HG02970 (cell line): ENCODE data around the gene GLIS1.

ENCODE experiments used
- ATAC-seq: cut with Tn5 transposase; IDR thresholded peaks from one replicate; pipeline ENCODE4 v1.9.1; 2021; ENCODE audit warnings: mild to moderate bottlenecking, moderate library complexity, moderate number of reproducible peaks; ENCODE audit not compliant: unreplicated experiment, low FRiP score

Gene GLIS1

DNA sequence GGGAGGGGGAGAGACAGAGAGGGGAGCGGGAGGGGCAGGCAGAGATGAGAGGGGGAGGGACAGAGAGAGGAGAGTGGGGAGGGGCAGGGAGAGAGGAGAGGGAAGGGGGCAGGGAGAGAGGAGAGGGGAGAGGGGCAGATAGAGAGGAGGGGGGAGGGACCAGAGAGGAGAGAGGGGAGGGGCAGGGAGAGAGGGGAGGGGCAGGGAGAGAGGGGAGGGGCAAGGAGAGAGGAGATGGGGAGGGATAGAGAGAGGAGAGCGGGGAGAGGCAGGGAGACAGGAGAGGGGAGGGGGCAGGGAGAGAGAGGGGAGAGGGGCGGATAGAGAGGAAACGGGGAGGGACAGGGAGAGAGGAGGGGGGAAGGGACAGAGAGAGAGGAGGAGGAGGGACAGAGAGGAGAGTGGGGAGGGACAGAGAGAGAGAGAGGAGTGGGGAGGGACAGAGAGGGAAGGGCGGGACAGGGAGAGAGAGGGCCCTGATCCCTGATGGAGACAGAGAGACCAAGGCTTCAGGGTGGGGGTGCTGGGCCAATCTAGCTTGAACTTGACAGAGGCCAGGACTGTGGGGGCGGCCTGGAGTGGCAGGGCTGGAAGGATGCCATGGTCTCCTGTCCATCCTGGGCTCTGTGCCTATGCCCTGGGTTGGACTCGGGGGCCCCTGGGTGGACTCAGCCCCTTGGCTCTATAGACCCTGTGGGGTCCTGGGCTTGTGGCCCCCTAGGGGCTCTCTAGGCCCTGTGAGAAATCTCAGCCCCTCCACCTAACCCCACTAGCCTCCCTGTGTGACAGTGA is 236.1 kb downstream of the GLIS1 start:
- ATAC-seq: no peak

- no peak for ATAC-seq
Measured at GRCh38 chr1:53501065-53502005, 237.6 kb downstream of the GLIS1 start.

DNA sequence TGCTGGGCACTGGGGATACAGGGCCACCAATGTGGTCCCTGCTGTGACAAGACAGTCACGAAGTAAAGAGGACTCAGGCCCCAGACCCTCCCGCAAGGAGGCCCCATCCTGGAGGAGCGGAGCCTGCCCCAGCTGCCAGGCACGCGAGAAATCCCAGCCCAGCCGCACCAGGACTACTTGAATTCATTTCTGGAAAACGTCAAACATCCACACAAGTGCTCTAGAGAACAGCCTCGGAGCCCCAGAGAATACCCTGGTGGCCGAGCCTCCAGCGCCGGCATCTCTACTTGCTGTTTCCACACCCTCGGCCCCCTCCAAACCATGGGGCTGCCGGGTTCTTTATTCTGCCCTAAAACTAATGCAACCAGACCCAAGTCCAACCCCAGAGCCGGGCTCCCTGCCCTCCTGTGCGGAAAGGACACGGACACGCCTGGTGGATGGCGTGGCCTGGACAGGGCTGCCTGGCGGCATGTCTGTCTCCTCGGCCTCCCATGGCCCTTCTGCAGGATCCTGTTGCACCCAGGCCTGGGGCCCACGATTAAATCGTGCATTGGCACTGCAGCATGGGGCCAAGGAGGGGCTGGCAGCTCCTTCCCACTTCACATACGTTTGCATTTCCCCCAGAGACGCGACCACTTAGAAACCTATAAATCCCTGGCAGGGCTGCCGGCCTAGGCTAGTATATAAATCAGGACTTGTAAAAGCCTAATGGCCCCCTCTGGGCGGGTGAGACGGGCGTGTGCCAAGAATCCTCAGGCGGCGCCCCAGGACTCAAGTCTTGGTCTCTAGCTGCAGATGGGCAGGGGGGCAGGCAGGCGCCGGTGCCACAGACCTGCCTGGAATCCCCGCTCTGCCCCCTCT is 238.5 kb downstream of the GLIS1 start:
- ATAC-seq: no peak

- ATAC-seq: no peak
Measured at GRCh38 chr1:53499257-53500203, 239.4 kb downstream of the GLIS1 start.

DNA sequence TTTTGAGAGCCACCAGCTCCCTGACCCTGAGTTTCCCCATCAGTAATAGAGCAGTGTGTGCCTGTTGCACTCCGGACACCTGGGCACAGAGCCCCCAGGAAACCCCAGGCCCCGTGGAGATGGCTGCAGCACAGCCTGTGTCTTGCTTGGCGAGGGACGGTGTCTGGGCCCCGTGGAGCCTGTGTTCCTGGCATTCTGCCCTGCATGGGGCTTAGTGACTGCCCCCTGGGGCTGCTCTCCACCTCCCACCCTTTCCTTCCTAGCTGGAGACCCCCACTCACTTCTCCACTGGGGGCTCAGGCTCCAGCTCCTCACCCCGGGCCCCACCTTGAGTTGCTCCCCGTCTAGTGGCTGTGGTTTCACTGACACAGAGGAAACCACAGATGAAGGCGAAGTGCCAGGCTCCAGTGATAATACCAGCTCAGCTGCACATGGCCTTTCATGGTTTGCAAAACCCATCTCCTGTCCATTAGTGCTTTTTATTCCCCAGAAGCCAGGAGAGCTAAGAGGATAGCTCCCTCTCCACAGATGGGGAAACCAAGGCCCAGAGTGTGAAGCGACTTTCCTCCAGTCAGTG is 240.3 kb downstream of the GLIS1 start:
- ATAC-seq: no peak

DNA sequence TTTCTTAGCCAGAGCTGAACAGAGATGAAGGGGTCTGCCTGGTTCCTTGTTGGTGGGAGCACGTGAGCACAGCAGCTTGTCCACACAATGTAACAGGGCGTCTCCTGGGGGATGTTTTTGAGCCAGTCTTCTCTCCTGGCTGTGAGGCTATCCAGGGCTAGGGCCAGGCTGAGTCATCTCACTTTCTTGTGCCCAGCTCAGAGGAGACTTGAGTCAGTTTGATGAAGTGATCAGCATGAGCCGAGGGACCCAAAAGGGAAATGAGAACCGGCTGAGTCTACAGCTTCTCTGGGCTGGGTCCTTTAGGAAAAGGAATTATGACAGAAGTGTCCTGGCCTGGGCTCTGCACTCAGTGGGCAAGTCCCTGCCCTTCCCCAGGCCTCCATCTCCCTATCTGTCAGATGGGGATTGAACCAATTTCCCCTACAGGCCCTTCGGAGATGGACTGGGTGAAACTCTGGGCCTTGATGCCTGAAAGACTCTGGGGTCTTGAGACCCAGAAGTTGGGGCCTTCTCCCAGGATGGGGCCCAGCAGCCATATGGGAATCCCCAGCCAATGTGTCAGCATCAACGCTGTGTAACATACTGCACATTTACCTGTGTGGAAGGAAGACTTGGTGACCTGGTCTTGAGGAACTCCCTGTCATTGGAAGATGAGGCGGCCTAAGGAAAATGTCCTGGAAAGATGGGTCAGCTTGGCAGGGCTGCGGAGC is 243.2 kb downstream of the GLIS1 start:
- no peak for ATAC-seq

DNA sequence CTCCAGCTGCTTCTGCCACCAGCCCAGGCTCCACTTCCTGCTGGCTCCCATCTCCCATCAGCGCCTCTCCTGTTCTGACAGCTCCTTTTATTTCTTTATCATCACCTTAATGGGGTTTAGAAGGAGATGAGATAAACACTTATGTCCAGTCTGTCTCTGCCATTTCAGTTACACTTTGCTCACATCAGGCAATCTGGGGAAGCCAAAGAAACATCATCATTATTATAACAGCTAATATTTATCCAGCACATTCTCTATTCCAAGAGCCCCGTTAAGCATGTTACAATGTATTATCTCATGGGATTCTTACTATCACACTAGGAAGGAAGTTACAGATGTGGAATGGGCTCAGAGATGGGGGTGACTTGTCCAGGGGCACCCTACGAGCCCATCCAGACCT is 248.6 kb downstream of the GLIS1 start:
- ATAC-seq: no peak

DNA sequence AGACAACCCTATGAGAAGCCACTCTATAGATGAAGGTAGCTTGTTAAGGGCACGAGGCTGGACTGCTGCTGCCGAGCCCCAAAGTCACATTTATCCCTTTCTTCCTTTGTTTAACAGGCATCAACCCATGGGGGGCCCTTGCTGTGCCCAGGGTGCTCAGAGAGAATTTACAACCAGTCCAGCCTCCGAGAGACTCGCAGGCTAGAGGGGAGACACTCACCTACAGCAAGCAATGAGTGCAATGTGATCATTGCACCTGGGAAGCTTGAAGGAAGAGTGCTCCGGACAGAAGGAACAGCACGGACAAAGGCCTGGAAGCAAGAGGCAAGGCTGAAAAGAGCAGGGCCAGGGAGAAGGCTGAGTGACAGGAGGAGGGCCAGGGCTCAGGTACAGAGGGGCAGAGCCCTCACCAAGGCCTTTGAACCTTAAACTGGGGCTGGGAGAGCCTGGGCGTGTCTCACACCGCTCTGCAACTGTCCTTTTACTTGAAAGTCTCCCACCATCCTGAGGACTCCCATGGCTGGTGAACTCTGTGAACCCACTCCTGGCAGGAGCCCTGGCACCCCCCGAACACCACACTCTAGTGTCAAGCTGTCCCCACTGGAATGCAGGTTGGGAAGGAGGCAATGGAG is 252.5 kb downstream of the GLIS1 start:
- no peak for ATAC-seq

DNA sequence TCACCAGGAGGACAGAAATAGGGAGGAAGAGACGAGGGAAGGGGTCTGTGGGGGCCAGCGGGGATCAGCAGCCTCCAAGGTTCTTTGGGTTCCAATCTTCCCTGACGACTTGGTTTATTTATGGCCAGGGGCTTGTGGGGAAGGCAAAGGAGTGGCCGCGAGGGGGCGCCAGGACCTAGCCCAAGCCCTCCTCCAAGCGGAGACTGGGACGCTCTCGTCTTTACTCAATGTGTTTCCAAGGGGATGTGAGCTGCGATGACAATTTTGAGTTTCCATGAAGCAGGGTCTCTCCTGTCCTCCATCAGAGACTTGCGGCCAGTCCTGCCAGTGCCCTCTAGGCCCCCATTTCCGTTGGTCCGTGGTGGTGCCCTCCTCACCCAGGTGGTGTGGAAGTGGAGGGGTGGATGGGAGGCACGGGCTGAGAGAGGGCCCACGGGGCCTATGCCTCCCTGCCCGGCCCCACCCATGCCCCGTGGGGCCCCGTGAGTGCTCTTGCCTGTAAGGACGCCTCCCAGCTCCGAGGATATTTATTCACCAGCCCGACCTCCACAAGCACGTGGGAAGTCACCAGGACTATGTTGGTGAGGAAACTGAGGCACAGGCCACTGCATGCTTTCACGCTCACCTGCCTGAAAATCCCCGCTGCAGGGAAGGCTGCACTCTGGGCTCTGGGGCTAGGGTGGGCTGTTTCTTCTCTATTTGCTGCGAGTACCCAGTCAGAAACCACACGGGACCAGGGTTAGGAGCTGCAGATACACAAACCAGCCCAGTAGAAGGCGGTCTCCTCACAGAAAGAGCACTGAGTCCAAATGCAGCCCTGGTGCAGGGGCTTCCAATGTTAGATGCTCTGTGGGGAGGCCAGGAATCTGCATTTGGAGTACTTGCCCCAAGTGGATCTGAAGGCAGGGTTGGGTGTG is 253.2 kb downstream of the GLIS1 start:
- no peak for ATAC-seq

DNA sequence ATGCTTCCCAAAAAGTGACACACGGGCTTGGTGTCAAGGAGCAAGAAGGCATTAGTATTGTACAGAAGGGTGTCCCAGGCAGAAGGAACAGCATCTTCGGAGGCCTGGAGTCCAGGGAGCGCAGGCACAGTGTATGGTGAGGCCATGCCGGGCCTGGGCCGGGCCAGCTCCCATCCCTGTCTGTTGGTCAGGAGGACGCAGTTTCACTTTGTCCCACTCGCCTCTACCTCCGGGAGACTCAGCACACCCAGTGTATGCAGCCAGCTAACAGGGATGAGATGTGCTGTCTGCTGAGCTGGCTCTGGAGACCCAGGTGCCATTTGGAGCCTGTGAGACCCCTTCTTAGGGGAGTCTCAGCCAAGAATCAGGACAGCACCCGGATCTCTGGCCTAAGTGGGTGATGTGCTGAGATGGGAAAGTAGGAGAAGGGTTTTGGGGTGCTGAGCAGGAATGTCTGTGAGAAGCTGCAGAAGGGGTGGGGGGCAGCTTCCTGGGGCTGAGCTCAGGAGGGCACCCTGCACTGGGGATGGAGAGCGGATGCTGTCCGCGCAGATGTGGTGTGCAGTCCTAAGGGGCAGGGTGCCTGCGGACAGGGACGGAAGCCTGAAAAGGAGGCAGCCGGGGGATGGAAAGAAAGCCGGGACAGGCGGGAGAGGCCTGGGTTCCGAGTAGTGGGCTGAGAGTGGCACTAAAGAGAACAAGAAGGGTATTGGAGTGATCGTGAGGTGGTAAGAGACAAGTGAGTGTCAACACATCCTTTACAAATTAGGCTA is 254.1 kb downstream of the GLIS1 start:
- ATAC-seq: no peak

DNA sequence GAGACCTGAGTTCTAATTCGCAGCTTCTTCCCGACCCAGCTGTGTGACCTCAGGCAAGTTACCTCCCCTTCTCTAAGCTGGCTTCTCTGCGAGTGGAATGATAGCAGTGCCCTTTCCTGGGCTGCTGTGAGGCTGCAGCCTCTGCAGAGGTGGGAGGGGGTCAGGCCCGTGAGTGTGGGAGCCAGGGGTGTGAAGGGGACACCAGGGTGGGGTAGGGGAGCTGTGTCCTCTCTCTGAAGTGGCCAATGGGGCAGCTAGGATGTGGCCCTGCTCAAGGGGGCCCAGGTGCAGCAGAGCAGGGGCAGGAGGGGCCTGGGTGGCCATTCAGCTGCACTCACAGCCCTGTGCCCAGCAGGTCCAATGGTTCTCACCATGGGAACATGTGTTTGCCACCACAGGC is 255.3 kb downstream of the GLIS1 start:
- ATAC-seq: no peak

- no peak for ATAC-seq
Measured at GRCh38 chr1:53483170-53483569, 255.8 kb downstream of the GLIS1 start.

GRCh38 chr1:53482441-53483153 is 256.4 kb downstream of the GLIS1 start:
- no peak for ATAC-seq

GRCh38 chr1:53481456-53481855 is 257.5 kb downstream of the GLIS1 start:
- no peak for ATAC-seq

GRCh38 chr1:53480678-53481077 is 258.3 kb downstream of the GLIS1 start:
- no peak for ATAC-seq

DNA sequence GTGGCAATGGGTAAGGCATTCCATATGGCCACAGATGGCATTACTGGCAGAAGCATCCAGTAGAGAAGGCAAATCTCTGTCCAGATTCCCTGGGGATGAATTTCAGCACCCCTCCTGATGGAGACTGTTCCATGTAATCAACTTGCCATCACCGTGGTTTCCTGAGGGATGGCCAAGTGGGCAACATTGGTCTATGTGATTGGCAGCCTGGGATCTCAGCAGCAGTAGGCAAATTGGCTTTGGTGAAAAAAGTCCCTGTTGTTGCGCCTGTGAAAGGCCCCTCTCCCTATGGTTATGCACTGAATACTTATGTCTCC is 260.5 kb downstream of the GLIS1 start:
- ATAC-seq: no peak
